ENCODE data around the gene USH1C.

DNA sequence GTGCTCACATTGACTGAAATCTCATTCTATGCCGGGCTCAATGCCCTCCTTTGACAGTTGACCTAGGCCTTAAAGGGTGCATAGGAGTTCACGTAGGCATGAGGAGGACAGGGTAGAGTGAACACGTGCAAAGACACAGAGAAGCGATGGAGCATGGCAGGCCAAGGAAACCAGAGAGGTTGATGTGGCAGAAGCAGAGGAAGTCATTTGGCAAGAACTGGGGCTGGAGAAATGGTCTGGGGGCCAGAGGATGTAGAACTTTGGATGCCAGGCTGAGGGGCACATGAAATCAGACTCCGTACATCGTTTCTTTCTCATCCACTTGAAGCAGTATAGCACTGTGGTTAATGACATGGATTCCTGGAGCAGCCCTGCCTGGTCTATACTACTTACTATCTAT lies 54.0 kb downstream of the USH1C start:
- TF ChIP-seq, protein P1, sequence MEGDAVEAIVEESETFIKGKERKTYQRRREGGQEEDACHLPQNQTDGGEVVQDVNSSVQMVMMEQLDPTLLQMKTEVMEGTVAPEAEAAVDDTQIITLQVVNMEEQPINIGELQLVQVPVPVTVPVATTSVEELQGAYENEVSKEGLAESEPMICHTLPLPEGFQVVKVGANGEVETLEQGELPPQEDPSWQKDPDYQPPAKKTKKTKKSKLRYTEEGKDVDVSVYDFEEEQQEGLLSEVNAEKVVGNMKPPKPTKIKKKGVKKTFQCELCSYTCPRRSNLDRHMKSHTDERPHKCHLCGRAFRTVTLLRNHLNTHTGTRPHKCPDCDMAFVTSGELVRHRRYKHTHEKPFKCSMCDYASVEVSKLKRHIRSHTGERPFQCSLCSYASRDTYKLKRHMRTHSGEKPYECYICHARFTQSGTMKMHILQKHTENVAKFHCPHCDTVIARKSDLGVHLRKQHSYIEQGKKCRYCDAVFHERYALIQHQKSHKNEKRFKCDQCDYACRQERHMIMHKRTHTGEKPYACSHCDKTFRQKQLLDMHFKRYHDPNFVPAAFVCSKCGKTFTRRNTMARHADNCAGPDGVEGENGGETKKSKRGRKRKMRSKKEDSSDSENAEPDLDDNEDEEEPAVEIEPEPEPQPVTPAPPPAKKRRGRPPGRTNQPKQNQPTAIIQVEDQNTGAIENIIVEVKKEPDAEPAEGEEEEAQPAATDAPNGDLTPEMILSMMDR (IDR thresholded peaks at IDR 0.05), result no peak
- TF ChIP-seq EP300 (IDR thresholded peaks at IDR 0.05), result no peak
